Karpas-422 (cell line): Measurements from ENCODE around the gene ACOT7. TPM values are rescaled to one million over a fixed set of nuclear protein-coding genes. Genes with fewer than 3 reads are reported as not detected.
"Not testable (repeated sequence)": the region's sequence is repeated elsewhere in the genome, so short reads cannot be mapped to it uniquely, and the experiment has no call there.

Experiments
- DNase-seq: peaks from one replicate; pipeline ENCODE4 v3.0.0-alpha.2; 2015
- H2AFZ ChIP-seq: fragments of 200-600 bp; sonication (generic); 2 replicates; pipeline ENCODE4 v1.6.1; 2014; ENCODE audit warnings: antibody characterized with exemption, low read length, mixed read lengths
- H3K27ac ChIP-seq: fragments of 200-600 bp; sonication (generic); 2 replicates; pipeline ENCODE4 v1.5.1; 2014; ENCODE audit warnings: mild to moderate bottlenecking, low read length, moderate library complexity
- H3K27me3 ChIP-seq: fragments of 200-600 bp; sonication (generic); 2 replicates; pipeline ENCODE4 v1.6.1; 2014; ENCODE audit warnings: low read length, mixed read lengths
- H3K36me3 ChIP-seq: fragments of 200-600 bp; sonication (generic); 2 replicates; pipeline ENCODE4 v1.6.1; 2014; ENCODE audit warnings: low read length, mixed read lengths; ENCODE audit not compliant: insufficient read depth
- H3K4me1 ChIP-seq: fragments of 200-600 bp; sonication (generic); 2 replicates; pipeline ENCODE4 v1.6.1; 2014; ENCODE audit warnings: mild to moderate bottlenecking, low read length, mixed read lengths
- H3K4me2 ChIP-seq: fragments of 200-600 bp; sonication (generic); 2 replicates; pipeline ENCODE4 v1.6.1; 2014; ENCODE audit warnings: low read length, low read depth, mild to moderate bottlenecking; ENCODE audit not compliant: poor library complexity, severe bottlenecking
- H3K4me3 ChIP-seq: fragments of 200-600 bp; sonication (generic); 2 replicates; pipeline ENCODE4 v1.5.1; 2014; ENCODE audit warnings: mild to moderate bottlenecking, antibody characterized with exemption, low read length, mixed read lengths
- H3K79me2 ChIP-seq: fragments of 200-600 bp; sonication (generic); 2 replicates; pipeline ENCODE4 v1.6.1; 2014; ENCODE audit warnings: mild to moderate bottlenecking, low read length, mixed read lengths
- H3K9ac ChIP-seq: fragments of 200-600 bp; sonication (generic); 2 replicates; pipeline ENCODE4 v1.6.0; 2014; ENCODE audit warnings: low read length
- H3K9me2 ChIP-seq: fragments of 200-600 bp; sonication (generic), shearing (Covaris generic); replicated peaks from 2 replicates; pipeline ENCODE4 v1.6.0; 2014; ENCODE audit warnings: mild to moderate bottlenecking, low read length, moderate library complexity; ENCODE audit not compliant: insufficient read depth
- H3K9me3 ChIP-seq: fragments of 300-700, 200-600 bp; sonication (generic); 2 replicates; pipeline ENCODE4 v1.6.1; 2014; ENCODE audit warnings: low read length, mixed read lengths
- H4K20me1 ChIP-seq: fragments of 200-600 bp; sonication (generic); 2 replicates; pipeline ENCODE4 v1.6.1; 2014; ENCODE audit warnings: mild to moderate bottlenecking, antibody characterized with exemption, low read length, low read depth; ENCODE audit not compliant: insufficient read depth
- small RNA-seq: library from RNA; depleted of rRNA; stranded (forward); fragments of <200 nt; gene quantifications from one replicate; pipeline ENCODE3, GENCODE V24; 2014
- total RNA-seq: library from RNA; depleted of rRNA; stranded (reverse); fragments of >200 nt; shearing (Covaris generic); gene quantifications from 2 replicates; pipeline ENCODE4 v1.2.3, GENCODE V29; 2014; ENCODE audit warnings: low replicate concordance; rRNA removed

Gene ACOT7
- total RNA-seq, 1 experiment from 2014 or later = 11.8 TPM

GRCh38 chr1:6223617-6224016, 169.9 kb downstream of the ACOT7 start:
- Histone ChIP-seq H3K27me3 (no peaks in the 10 kb centered on the region), H3K4me3 (no peak overlapping the region), H3K36me3 (peaks cover 26% of the 10 kb centered on the region; the same call in 1 of the 2 replicates), H4K20me1 (peaks cover 5% of the 10 kb centered on the region; the same call in 1 of the 2 replicates), H3K9ac (no peak overlapping the region), H3K9me3 (no peaks in the 10 kb centered on the region), H3K4me1 (peaks cover 7% of the 10 kb centered on the region), H3K9me2 (no peaks in the 10 kb centered on the region), H3K4me2 (no peak overlapping the region), H3K27ac (no peak overlapping the region), H2AFZ (no peak overlapping the region), H3K79me2 (no peaks in the 10 kb centered on the region)
- DNase-seq = no peak

- Histone ChIP-seq H3K36me3 (peaks cover 26% of the 10 kb centered on the region; the same call in 1 of the 2 replicates), H3K4me2 (no peak overlapping the region), H2AFZ (no peak overlapping the region), H3K9me2 (no peaks in the 10 kb centered on the region), H3K79me2 (no peaks in the 10 kb centered on the region), H3K4me1 (peaks cover 8% of the 10 kb centered on the region), H3K27me3 (no peaks in the 10 kb centered on the region), H3K4me3 (no peak overlapping the region), H3K27ac (no peak overlapping the region), H3K9me3 (no peaks in the 10 kb centered on the region), H3K9ac (no peak overlapping the region), H4K20me1 (peaks cover 5% of the 10 kb centered on the region; the same call in 1 of the 2 replicates)
- no peak for DNase-seq
Measured at GRCh38 chr1:6222636-6223035, 170.9 kb downstream of the ACOT7 start.

DNA sequence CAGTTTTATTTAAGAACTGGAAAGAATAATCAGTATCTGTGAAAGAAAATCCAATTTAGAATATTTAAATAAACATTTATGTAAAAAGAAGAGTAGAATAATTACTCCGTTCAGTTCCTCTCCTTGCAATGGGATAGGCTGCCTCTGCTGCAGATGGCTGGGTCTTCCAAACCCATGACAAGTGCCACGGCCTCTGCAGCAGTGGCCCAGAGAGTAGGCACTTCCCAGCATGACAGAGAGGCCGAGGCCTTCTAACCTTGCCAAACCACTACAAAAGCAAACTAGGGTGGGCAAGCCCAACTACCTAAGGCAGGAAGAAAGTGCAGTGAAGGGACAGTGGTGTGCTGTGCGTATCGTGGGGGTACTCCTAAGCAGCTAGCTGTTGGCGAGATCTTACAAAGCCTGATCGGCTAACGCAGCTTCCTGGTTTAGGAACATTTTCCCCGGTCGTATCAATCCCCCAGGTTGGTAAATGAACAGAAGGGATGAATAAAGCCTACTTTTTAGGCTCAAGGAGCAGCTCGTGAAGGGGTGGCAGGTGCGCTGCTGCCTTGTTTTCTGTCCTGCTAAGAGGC, 172.3 kb downstream of the ACOT7 start:
- H3K27me3 ChIP-seq = no peaks in the 10 kb centered on the region
- H3K4me3 ChIP-seq = no peak overlapping the region
- H3K4me1 ChIP-seq = peaks cover 8% of the 10 kb centered on the region
- H3K9ac ChIP-seq = no peak overlapping the region
- H3K79me2 ChIP-seq = no peaks in the 10 kb centered on the region
- no peak overlapping the region for H3K4me2 ChIP-seq
- no peaks in the 10 kb centered on the region for H3K9me2 ChIP-seq
- H3K36me3 ChIP-seq = peaks cover 26% of the 10 kb centered on the region; the same call in 1 of the 2 replicates
- no peak for DNase-seq
- no peak overlapping the region for H3K27ac ChIP-seq
- H2AFZ ChIP-seq = no peak overlapping the region
- no peaks in the 10 kb centered on the region for H3K9me3 ChIP-seq
- peaks cover 5% of the 10 kb centered on the region; the same call in 1 of the 2 replicates for H4K20me1 ChIP-seq

GRCh38 chr1:6220236-6220635, 173.3 kb downstream of the ACOT7 start:
- peaks cover 8% of the 10 kb centered on the region for H3K4me1 ChIP-seq
- H3K27me3 ChIP-seq = no peaks in the 10 kb centered on the region
- peaks cover 5% of the 10 kb centered on the region; the same call in 1 of the 2 replicates for H4K20me1 ChIP-seq
- H3K79me2 ChIP-seq = no peaks in the 10 kb centered on the region
- no peak overlapping the region for H3K4me3 ChIP-seq
- no peak overlapping the region for H2AFZ ChIP-seq
- H3K4me2 ChIP-seq = no peak overlapping the region
- DNase-seq = no peak
- H3K9ac ChIP-seq = no peak overlapping the region
- H3K27ac ChIP-seq = no peak overlapping the region
- no peaks in the 10 kb centered on the region for H3K9me3 ChIP-seq
- peaks cover 20% of the 10 kb centered on the region; the same call in 1 of the 2 replicates for H3K36me3 ChIP-seq
- no peaks in the 10 kb centered on the region for H3K9me2 ChIP-seq

- H3K27ac ChIP-seq, H4K20me1 ChIP-seq, DNase-seq, H3K4me3 ChIP-seq, H3K4me2 ChIP-seq, H3K4me1 ChIP-seq, H2AFZ ChIP-seq, H3K27me3 ChIP-seq, H3K9me2 ChIP-seq, H3K79me2 ChIP-seq, H3K9ac ChIP-seq, H3K9me3 ChIP-seq: not testable (repeated sequence)
- peaks cover 14% of the 10 kb centered on the region; the same call in 1 of the 2 replicates for H3K36me3 ChIP-seq
Measured at GRCh38 chr1:6219641-6220040, 173.9 kb downstream of the ACOT7 start.

GRCh38 chr1:6218375-6219164, 175.0 kb downstream of the ACOT7 start:
- H3K79me2 ChIP-seq = no peaks in the 10 kb centered on the region
- H3K27me3 ChIP-seq = no peaks in the 10 kb centered on the region
- peaks cover 8% of the 10 kb centered on the region for H3K4me1 ChIP-seq
- DNase-seq = peak; percentile 61
- H3K4me3 ChIP-seq = no peak overlapping the region
- H3K9me2 ChIP-seq = no peaks in the 10 kb centered on the region
- peaks cover 6% of the 10 kb centered on the region; the same call in 1 of the 2 replicates for H3K36me3 ChIP-seq
- H3K9me3 ChIP-seq = no peaks in the 10 kb centered on the region
- H3K4me2 ChIP-seq = no peak overlapping the region
- no peak overlapping the region for H3K9ac ChIP-seq
- H3K27ac ChIP-seq = no peak overlapping the region
- peaks cover 5% of the 10 kb centered on the region; the same call in 1 of the 2 replicates for H4K20me1 ChIP-seq
- H2AFZ ChIP-seq = no peak overlapping the region

Small RNAs within 50 kb of the gene (small RNA-seq; reads per million reads assigned to genes)
- not detected for gene MIR4252

Other genes with a start within 250 kb of the ACOT7 start
- not detected in 2 replicates for gene CHD5, start 213.4 kb downstream of the ACOT7 start, total RNA-seq
- 183 and 271 TPM in 2 replicates for gene RPL22, start 194.2 kb downstream of the ACOT7 start, total RNA-seq
- gene RNF207, start 187.6 kb downstream of the ACOT7 start, total RNA-seq = not detected in 2 replicates
- gene ICMT, start 157.8 kb downstream of the ACOT7 start, total RNA-seq = 31.4 and 38.9 TPM in 2 replicates
- not detected in 2 replicates for gene HES3, start 149.6 kb downstream of the ACOT7 start, total RNA-seq
- 3.4 and 3.9 TPM in 2 replicates for gene GPR153, start 132.7 kb downstream of the ACOT7 start, total RNA-seq
- gene HES2, start 26.2 kb upstream of the ACOT7 start, total RNA-seq = not detected in 2 replicates
- not detected in 2 replicates for gene ESPN, start 31.0 kb upstream of the ACOT7 start, total RNA-seq
- 0.58 TPM in 1 of 2 replicates, not detected in the other for gene TNFRSF25, start 72.4 kb upstream of the ACOT7 start, total RNA-seq
- gene PLEKHG5, start 97.9 kb upstream of the ACOT7 start, total RNA-seq = 0.25 TPM in 1 of 2 replicates, not detected in the other
- gene NOL9, start 160.7 kb upstream of the ACOT7 start, total RNA-seq = 25.0 and 37.6 TPM in 2 replicates
- gene TAS1R1, start 161.5 kb upstream of the ACOT7 start, total RNA-seq = not detected in 2 replicates
- gene ZBTB48, start 186.2 kb upstream of the ACOT7 start, total RNA-seq = 36.3 and 69.0 TPM in 2 replicates
- 12.2 and 13.3 TPM in 2 replicates for gene KLHL21, start 209.1 kb upstream of the ACOT7 start, total RNA-seq
- 5.7 and 11.1 TPM in 2 replicates for gene PHF13, start 220.0 kb upstream of the ACOT7 start, total RNA-seq
- gene THAP3, start 231.1 kb upstream of the ACOT7 start, total RNA-seq = 13.3 and 19.5 TPM in 2 replicates